H1 (cell line): ENCODE measurements around the gene TMEM59L. TPM values are rescaled to one million over a fixed set of nuclear protein-coding genes. Genes with fewer than 3 reads are reported as not detected.

Source experiments
- CTCF ChIA-PET: fragments of 300-600 bp; sonication (Branson Sonifier 250); formaldehyde crosslinking; loops from one replicate; lab custom pipeline; 2021; ENCODE audit not compliant: partially characterized antibody; lab: Charles Lee
- POLR2A ChIA-PET: fragments of 300-600 bp; sonication (Branson Sonifier 250); formaldehyde crosslinking; loops from one replicate; lab custom pipeline; 2021; ENCODE audit warnings: inconsistent platforms; ENCODE audit not compliant: partially characterized antibody; lab: Charles Lee
- DNase-seq, 2 experiments: peaks; one replicate each; pipeline versions ENCODE4 v3.0.0 to v3.0.0-alpha.2; 2010 to 2022; ENCODE audit warnings: low spot score in 2 of 2, low read depth in 1 of 2, mixed read lengths in 1 of 2
- FAIRE-seq: peaks from 2 replicates; lab custom pipeline; 2011; peaks lifted over from hg19 to GRCh38; lab: Jason Lieb, UNC
- H2AFZ ChIP-seq: 2 replicates; pipeline ENCODE4 v1.8.1; 2012; ENCODE audit warnings: low read length, inconsistent platforms
- H2AK5ac ChIP-seq: 2 replicates; pipeline ENCODE4 v1.6.1; 2013; ENCODE audit warnings: low read depth, low read length
- H2BK120ac ChIP-seq: replicated peaks from 2 replicates; pipeline ENCODE3; 2013; ENCODE audit warnings: low read depth, low read length, inconsistent platforms
- H2BK12ac ChIP-seq: 2 replicates; pipeline ENCODE4 v1.6.1; 2013; ENCODE audit warnings: low read depth, low read length
- H2BK15ac ChIP-seq: 2 replicates; pipeline ENCODE4 v1.6.1; 2013; ENCODE audit warnings: low read length
- H2BK20ac ChIP-seq: 2 replicates; pipeline ENCODE4 v1.6.1; 2013; ENCODE audit warnings: low read length
- H2BK5ac ChIP-seq: 2 replicates; pipeline ENCODE4 v1.6.1; 2013; ENCODE audit warnings: low read depth, low read length
- H3K14ac ChIP-seq: 2 replicates; pipeline ENCODE4 v1.6.1; 2013; ENCODE audit warnings: inconsistent platforms; ENCODE audit not compliant: insufficient read length
- H3K18ac ChIP-seq: 2 replicates; pipeline ENCODE4 v1.6.1; 2013; ENCODE audit warnings: low read length; ENCODE audit errors: extremely low read depth
- H3K23ac ChIP-seq: 2 replicates; pipeline ENCODE4 v1.6.1; 2013; ENCODE audit warnings: inconsistent platforms; ENCODE audit not compliant: insufficient read length
- H3K23me2 ChIP-seq: 2 replicates; pipeline ENCODE4 v1.6.1; 2013; ENCODE audit warnings: low read depth, low read length
- H3K27ac ChIP-seq: 2 replicates; pipeline ENCODE4 v1.6.1; 2011; ENCODE audit warnings: low read depth, low read length, inconsistent platforms
- H3K27me3 ChIP-seq, 4 experiments: replicated peaks in 1 of 4; 1 replicate in 1 of 4; 2 replicates in 3 of 4; pipeline versions ENCODE4 v1.6.1 to v1.8.1; 2011 to 2013; ENCODE audit warnings: low read length in 3 of 4, mild to moderate bottlenecking in 3 of 4, inconsistent platforms in 2 of 4, mixed read lengths in 2 of 4, moderate library complexity in 1 of 4; ENCODE audit not compliant: control insufficient read depth in 3 of 4, insufficient read depth in 3 of 4; ENCODE audit errors: extremely low read depth in 1 of 4
- H3K36me3 ChIP-seq, 4 experiments: 2 replicates each; pipeline versions ENCODE4 v1.6.1 to v1.8.1; 2011 to 2013; ENCODE audit warnings: mild to moderate bottlenecking in 4 of 4, low read length in 3 of 4, moderate library complexity in 2 of 4, control low read depth in 1 of 4, inconsistent platforms in 1 of 4; ENCODE audit not compliant: insufficient read depth in 4 of 4, control insufficient read depth in 2 of 4
- H3K4ac ChIP-seq: replicated peaks from 2 replicates; pipeline ENCODE3; 2013; ENCODE audit warnings: low read length, low read depth, mixed read lengths, inconsistent platforms; ENCODE audit not compliant: insufficient read length
- H3K4me1 ChIP-seq, 4 experiments: replicated peaks in 1 of 4; 1 replicate in 1 of 4; 2 replicates in 3 of 4; pipeline versions ENCODE4 v1.6.1 to v1.8.1; 2011 to 2013; ENCODE audit warnings: low read length in 3 of 4, inconsistent platforms in 2 of 4, mixed read lengths in 1 of 4; ENCODE audit not compliant: insufficient read depth in 4 of 4, control insufficient read depth in 3 of 4
- H3K4me2 ChIP-seq, 2 experiments: 2 replicates each; pipeline versions ENCODE4 v1.6.1 to v1.8.1; 2011 to 2013; ENCODE audit warnings: low read depth in 2 of 2, low read length in 2 of 2, control low read depth in 1 of 2, inconsistent platforms in 1 of 2, mild to moderate bottlenecking in 1 of 2; ENCODE audit not compliant: insufficient read depth in 1 of 2
- H3K4me3 ChIP-seq, 4 experiments: fragments of 200-600, 300-600 bp in 1 of 4; sonication (generic), shearing (Covaris generic), sonication (Bioruptor Twin) in 1 of 4; 2 replicates each; pipeline versions ENCODE4 v1.5.1 to v1.8.1; 2011 to 2016; ENCODE audit warnings: low read length in 4 of 4, low read depth in 3 of 4, control low read depth in 2 of 4, inconsistent platforms in 2 of 4, mild to moderate bottlenecking in 2 of 4, mixed read lengths in 1 of 4, moderate library complexity in 1 of 4; ENCODE audit not compliant: insufficient read depth in 2 of 4; ENCODE audit errors: extremely low read depth in 1 of 4
- H3K56ac ChIP-seq: replicated peaks from 2 replicates; pipeline ENCODE3; 2013; ENCODE audit warnings: low read depth, mild to moderate bottlenecking, mixed read lengths, low read length, inconsistent platforms; ENCODE audit not compliant: insufficient read length
- H3K79me1 ChIP-seq: 2 replicates; pipeline ENCODE4 v1.6.1; 2013; ENCODE audit warnings: low read depth, low read length, control low read depth
- H3K79me2 ChIP-seq, 2 experiments: 2 replicates each; pipeline versions ENCODE4 v1.6.1 to v1.8.1; 2012 to 2013; ENCODE audit warnings: low read length in 2 of 2, mild to moderate bottlenecking in 2 of 2, inconsistent platforms in 1 of 2; ENCODE audit not compliant: insufficient read depth in 2 of 2, control insufficient read depth in 1 of 2
- H3K9ac ChIP-seq, 4 experiments: replicated peaks in 1 of 4; 1 replicate in 1 of 4; 2 replicates in 3 of 4; pipeline versions ENCODE4 v1.6.1 to v1.8.1; 2011 to 2013; ENCODE audit warnings: low read depth in 3 of 4, low read length in 3 of 4, control low read depth in 2 of 4, mild to moderate bottlenecking in 2 of 4, moderate library complexity in 2 of 4, inconsistent platforms in 1 of 4; ENCODE audit errors: extremely low read depth in 1 of 4
- H3K9me3 ChIP-seq, 2 experiments: 2 replicates each; pipeline versions ENCODE4 v1.6.1 to v1.8.1; 2012 to 2013; ENCODE audit warnings: mild to moderate bottlenecking in 2 of 2, moderate library complexity in 2 of 2, control low read depth in 1 of 2, inconsistent platforms in 1 of 2, low read depth in 1 of 2, low read length in 1 of 2, mixed read lengths in 1 of 2; ENCODE audit not compliant: insufficient read depth in 2 of 2
- H4K20me1 ChIP-seq, 2 experiments: replicated peaks in 1 of 2; 2 replicates each; pipeline versions ENCODE3 to v1.8.1; 2011 to 2013; ENCODE audit warnings: inconsistent platforms in 2 of 2, low read length in 2 of 2, mild to moderate bottlenecking in 1 of 2; ENCODE audit not compliant: insufficient read depth in 2 of 2, control insufficient read depth in 1 of 2
- H4K5ac ChIP-seq: 2 replicates; pipeline ENCODE4 v1.6.1; 2013; ENCODE audit warnings: low read length, low read depth, mixed read lengths, inconsistent platforms; ENCODE audit not compliant: insufficient read length
- H4K8ac ChIP-seq: 2 replicates; pipeline ENCODE4 v1.8.0; 2013; ENCODE audit warnings: mild to moderate bottlenecking, moderate library complexity, low read length, inconsistent platforms; ENCODE audit not compliant: insufficient read depth; ENCODE audit errors: extremely low read depth
- H4K91ac ChIP-seq: replicated peaks from 2 replicates; pipeline ENCODE3; 2013; ENCODE audit warnings: low read length, mixed read lengths, inconsistent platforms; ENCODE audit not compliant: insufficient read length
- JUND ChIP-seq: IDR thresholded peaks from 2 replicates; pipeline ENCODE4 v1.6.1; 2011; ENCODE audit warnings: mild to moderate bottlenecking, improper control_type of control experiment, low read length
- NRF1 ChIP-seq: IDR thresholded peaks from 2 replicates; pipeline ENCODE4 v1.6.1; 2011; ENCODE audit warnings: mild to moderate bottlenecking, low read depth, low read length, improper control_type of control experiment
- RXRA ChIP-seq: IDR thresholded peaks from 2 replicates; pipeline ENCODE4 v1.6.1; 2011; ENCODE audit warnings: low read depth, mild to moderate bottlenecking, low read length, moderate library complexity; ENCODE audit not compliant: insufficient read depth
- WGBS, 2 experiments: shearing (Covaris generic) in 1 of 2; methylation state at CpG; one replicate each; pipeline versions ENCODE4 v1.1.6 to v1.1.7; 2013 to 2015; ENCODE audit warnings: low lambda C conversion rate in 2 of 2, mixed read lengths in 2 of 2, inconsistent platforms in 1 of 2, low coverage in 1 of 2, missing lambda C conversion rate in 1 of 2; ENCODE audit not compliant: insufficient replicate concordance in 2 of 2, insufficient coverage in 1 of 2, insufficient read length in 1 of 2; ENCODE audit errors: extremely low coverage in 1 of 2, missing lambda C conversion rate in 1 of 2; 5-methylcytosine and 5-hydroxymethylcytosine counted together
- polyA plus RNA-seq, 7 experiments: library from polyadenylated mRNA; depleted of rRNA in 3 of 7; stranded (reverse) in 5 of 7; unstranded in 2 of 7; fragments of >200 nt in 5 of 7; fragments of 200-250 nt in 2 of 7; gene quantifications; 1 replicate in 5 of 7; 2 replicates in 1 of 7; 4 replicates in 1 of 7; pipeline versions ENCODE4 v1.2.1 to v1.2.3, GENCODE V29; 2011 to 2013; ENCODE audit warnings: missing spikeins in 2 of 7, mixed read lengths in 2 of 7
- total RNA-seq: library from RNA; stranded (reverse); fragmentation: NEBNext Ultra II Directional; extraction: Animal tissue kit (Norgen Biotek cat#: 25700); gene quantifications from 2 replicates; pipeline ENCODE4 v1.2.1, GENCODE V29; 2021

TMEM59L gene
- total and polyA plus RNA-seq, 2 of the 8 experiments (the other 6 are each of a cell fraction or from before 2014, with no cell fraction given) = 4.0 to 12.2 TPM

DNA sequence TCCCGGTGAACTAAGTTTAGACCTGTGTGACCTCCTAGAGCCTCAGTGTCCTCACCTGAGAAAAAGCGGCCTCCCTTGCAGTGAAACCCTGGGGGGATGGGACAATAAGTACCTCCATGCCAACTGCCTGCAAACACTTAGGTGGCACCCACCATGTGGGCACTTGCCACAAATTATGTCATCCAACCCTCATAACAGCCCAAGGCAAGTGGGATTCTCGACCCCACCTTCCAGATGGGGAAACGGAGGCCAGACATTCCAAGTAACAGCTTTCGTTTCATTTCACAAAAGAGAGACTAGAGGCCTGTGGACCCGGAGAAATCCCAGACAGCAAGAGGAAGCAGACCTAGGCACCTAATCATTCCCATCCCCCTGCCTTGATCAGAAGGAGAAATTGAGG, 17.2 kb upstream of the TMEM59L start:
- no peak overlapping the region for H3K4ac ChIP-seq
- H2BK120ac ChIP-seq = no peak overlapping the region
- H3K27ac ChIP-seq = no peak overlapping the region
- H3K56ac ChIP-seq = no peak overlapping the region
- H3K36me3 ChIP-seq = no peaks in the 10 kb centered on the region
- H4K20me1 ChIP-seq = peaks cover 0 to 3% of the 10 kb centered on the region in 2 experiments
- H4K91ac ChIP-seq = no peak overlapping the region
- peak overlapping the region; percentile 57; the same call in 1 of the 2 replicates for H2AK5ac ChIP-seq
- no peaks in the 10 kb centered on the region for H3K79me1 ChIP-seq
- POLR2A ChIA-PET = interaction anchor here (1.0 to 4.4 kb wide), 4 partner anchors 8 to 40 kb away, joined by 3 to 23 read pairs (median 4); partner anchors contain the start of genes TMEM59L and UBA52
- WGBS, 2 experiments = 72% methylated on average over 6 of the region's 6 CpGs; no CpG with 5 or more reads in 1 of the 2 experiments
- peak overlapping the region; percentile 22; the same call in 1 of the 2 replicates for H2BK12ac ChIP-seq
- no peak overlapping the region for H2AFZ ChIP-seq
- no peak overlapping the region for H2BK5ac ChIP-seq
- no peak overlapping the region for H4K5ac ChIP-seq
- no peak for DNase-seq
- H3K79me2 ChIP-seq = no peaks in the 10 kb centered on the region
- no peaks in the 10 kb centered on the region for H3K9me3 ChIP-seq
- TF ChIP-seq JUND = no peak
- TF ChIP-seq NRF1 = no peak
- TF ChIP-seq RXRA = no peak
- no peak overlapping the region for H4K8ac ChIP-seq
- peaks cover 0 to 6% (median 3%) of the 10 kb centered on the region in 4 experiments; a peak in 5 of 7 replicates for H3K27me3 ChIP-seq
- H3K18ac ChIP-seq = no peak overlapping the region
- H3K23me2 ChIP-seq = peaks cover 6% of the 10 kb centered on the region
- peak overlapping the region in 1 of 2 experiments; percentile 72; a peak in 2 of 4 replicates for H3K4me2 ChIP-seq
- peak overlapping the region; percentile 75; the same call in 1 of the 2 replicates for H2BK15ac ChIP-seq
- peaks cover 2 to 36% (median 27%) of the 10 kb centered on the region in 4 experiments for H3K4me1 ChIP-seq
- H3K9ac ChIP-seq = no peak overlapping the region
- no peak overlapping the region for H3K4me3 ChIP-seq
- H3K23ac ChIP-seq = no peak overlapping the region
- no peak overlapping the region for H3K14ac ChIP-seq
- peak overlapping the region; percentile 75 for H2BK20ac ChIP-seq
- CTCF ChIA-PET = interaction anchor here (0.7 to 12.5 kb wide), 5 partner anchors 25 to 107 kb away, joined by 3 to 139 read pairs (median 4); no protein-coding TSS in a partner anchor
- no peak for FAIRE-seq
